LNCAP (cell line): Measurements from ENCODE around the gene C16orf90.

ENCODE experiments used
- TF ChIP-seq, protein P1 (sequence below): fragments of 450-650 bp; IDR thresholded peaks from 2 replicates; pipeline ENCODE4 v1.5.1; 2017; ENCODE audit warnings: mild to moderate bottlenecking

Gene C16orf90

GRCh38 chr16:3497771-3498170 is 2.5 kb upstream of the C16orf90 start:
- TF ChIP-seq, protein P1, sequence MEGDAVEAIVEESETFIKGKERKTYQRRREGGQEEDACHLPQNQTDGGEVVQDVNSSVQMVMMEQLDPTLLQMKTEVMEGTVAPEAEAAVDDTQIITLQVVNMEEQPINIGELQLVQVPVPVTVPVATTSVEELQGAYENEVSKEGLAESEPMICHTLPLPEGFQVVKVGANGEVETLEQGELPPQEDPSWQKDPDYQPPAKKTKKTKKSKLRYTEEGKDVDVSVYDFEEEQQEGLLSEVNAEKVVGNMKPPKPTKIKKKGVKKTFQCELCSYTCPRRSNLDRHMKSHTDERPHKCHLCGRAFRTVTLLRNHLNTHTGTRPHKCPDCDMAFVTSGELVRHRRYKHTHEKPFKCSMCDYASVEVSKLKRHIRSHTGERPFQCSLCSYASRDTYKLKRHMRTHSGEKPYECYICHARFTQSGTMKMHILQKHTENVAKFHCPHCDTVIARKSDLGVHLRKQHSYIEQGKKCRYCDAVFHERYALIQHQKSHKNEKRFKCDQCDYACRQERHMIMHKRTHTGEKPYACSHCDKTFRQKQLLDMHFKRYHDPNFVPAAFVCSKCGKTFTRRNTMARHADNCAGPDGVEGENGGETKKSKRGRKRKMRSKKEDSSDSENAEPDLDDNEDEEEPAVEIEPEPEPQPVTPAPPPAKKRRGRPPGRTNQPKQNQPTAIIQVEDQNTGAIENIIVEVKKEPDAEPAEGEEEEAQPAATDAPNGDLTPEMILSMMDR, result no peak

- TF ChIP-seq, protein P1, result no peak
Observed at GRCh38 chr16:3496386-3496785, 1.1 kb upstream of the C16orf90 start.

DNA sequence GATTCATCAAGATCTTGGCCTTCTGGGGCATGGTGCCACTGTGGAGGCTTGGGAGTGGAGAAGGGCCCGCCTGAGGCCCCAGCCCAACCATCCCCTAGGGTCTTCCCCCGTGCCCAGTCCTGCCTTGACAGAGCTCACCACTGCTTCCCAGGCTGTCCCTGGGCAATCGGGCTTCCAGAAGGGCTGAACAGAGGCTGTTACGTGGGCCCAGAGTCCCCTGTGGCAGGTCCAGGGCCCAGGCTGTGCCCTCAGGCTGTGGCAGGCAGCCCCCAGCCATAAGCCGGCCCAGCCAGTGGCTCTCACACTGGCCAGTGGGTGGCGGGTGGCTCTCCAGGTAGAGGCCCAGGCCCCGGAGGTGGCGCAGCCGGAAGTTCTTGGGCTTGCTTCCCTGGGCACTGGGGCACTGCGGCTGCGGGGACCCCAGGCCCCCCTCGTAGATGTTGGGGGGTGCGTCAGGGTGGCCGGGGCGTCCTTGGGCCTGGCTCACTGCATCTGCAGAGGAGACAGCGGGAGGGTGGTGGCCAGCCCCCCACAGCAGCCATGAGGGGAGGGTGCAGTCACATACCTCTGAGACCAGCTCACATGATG is 809 bp downstream of the C16orf90 start:
- TF ChIP-seq, protein P1, result no peak

DNA sequence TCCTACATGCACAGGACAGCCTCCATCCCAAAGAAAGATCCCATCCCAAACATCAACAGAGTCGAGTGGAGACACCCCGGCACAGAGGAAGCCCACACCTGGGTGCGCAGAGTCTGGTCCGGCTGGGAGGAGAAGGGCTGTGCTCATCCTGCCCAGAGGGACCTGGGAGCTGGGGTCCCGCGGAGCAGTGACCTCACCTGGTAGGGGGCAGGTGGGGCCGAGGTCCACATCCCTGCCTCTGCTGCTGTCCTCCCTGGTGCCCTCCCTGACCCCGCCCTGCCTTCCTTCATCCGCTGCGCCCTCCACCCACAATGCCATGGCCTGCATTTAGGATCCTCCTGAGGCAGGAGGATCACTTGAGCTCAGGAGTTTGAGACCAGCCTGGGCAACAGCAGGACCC is 2.9 kb downstream of the C16orf90 start:
- TF ChIP-seq, protein P1, result no peak

- TF ChIP-seq, protein P1, result no peak
Observed at GRCh38 chr16:3490911-3491629, 4.2 kb downstream of the C16orf90 start.

DNA sequence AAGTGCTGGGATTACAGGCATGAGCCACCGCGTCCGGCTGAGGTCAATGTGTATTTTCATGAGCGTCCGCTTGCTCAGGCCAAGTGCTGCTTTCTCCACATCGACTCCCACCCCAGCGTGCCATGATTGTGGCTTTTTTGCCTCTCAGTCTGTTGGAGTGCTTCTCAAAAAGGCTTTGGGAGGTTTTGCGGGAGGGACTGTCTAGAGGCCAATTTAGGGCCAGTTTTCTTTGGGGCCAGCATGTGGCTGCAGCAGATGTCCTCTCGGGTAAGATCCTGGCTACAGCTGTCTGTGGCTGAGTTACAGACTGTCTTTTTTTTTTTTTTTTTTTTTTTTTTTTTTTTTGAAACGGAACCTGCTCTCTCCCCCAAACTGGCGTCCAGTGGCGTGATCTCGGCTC is 6.5 kb downstream of the C16orf90 start:
- TF ChIP-seq, protein P1, result no peak

GRCh38 chr16:3487521-3488410 is 7.5 kb downstream of the C16orf90 start:
- TF ChIP-seq, protein P1, result no peak
